Type B pancreatic cell (in vitro differentiated cells): ENCODE measurements around the gene ESRRA. TPM values are rescaled to one million over a fixed set of nuclear protein-coding genes. Genes with fewer than 3 reads are reported as not detected.
A peak's percentile ranks its signal among the peaks of the same experiment; 100 is the strongest.

Source experiments
- DNase-seq: peaks from one replicate; pipeline ENCODE4 v3.0.0; 2021; ENCODE audit warnings: mixed read lengths; ENCODE audit not compliant: unreplicated experiment; ENCODE audit errors: extremely low spot score
- H3K27ac Mint-ChIP-seq: 2 replicates; pipeline ENCODE4 v1.8.0; 2021; ENCODE audit warnings: mild to moderate bottlenecking, mixed read lengths
- H3K27me3 Mint-ChIP-seq: 2 replicates; pipeline ENCODE4 v1.8.0; 2021; ENCODE audit warnings: mixed read lengths
- H3K36me3 Mint-ChIP-seq: 2 replicates; pipeline ENCODE4 v1.8.0; 2021; ENCODE audit warnings: mixed read lengths
- H3K4me1 Mint-ChIP-seq: one replicate; pipeline ENCODE4 v1.8.0; 2021; ENCODE audit warnings: mixed read lengths; ENCODE audit not compliant: unreplicated experiment
- H3K4me3 Mint-ChIP-seq: 2 replicates; pipeline ENCODE4 v1.8.0; 2021; ENCODE audit warnings: mild to moderate bottlenecking, mixed read lengths
- H3K9me3 Mint-ChIP-seq: 2 replicates; pipeline ENCODE4 v1.8.0; 2021; ENCODE audit warnings: mixed read lengths
- total RNA-seq: library from RNA; stranded (reverse); gene quantifications from 2 replicates; pipeline ENCODE4 v1.2.1, GENCODE V29; 2021; ENCODE audit warnings: low replicate concordance
- TF ChIP-seq, protein P1 (sequence below): fragments of 200-600 bp; sonication (generic); conservative IDR thresholded peaks from 2 replicates; pipeline ENCODE4 v1.5.0; 2021; ENCODE audit warnings: antibody characterized with exemption, mild to moderate bottlenecking

ESRRA gene
- total RNA-seq, 1 donor from 2014 or later = 41.7 TPM

DNA sequence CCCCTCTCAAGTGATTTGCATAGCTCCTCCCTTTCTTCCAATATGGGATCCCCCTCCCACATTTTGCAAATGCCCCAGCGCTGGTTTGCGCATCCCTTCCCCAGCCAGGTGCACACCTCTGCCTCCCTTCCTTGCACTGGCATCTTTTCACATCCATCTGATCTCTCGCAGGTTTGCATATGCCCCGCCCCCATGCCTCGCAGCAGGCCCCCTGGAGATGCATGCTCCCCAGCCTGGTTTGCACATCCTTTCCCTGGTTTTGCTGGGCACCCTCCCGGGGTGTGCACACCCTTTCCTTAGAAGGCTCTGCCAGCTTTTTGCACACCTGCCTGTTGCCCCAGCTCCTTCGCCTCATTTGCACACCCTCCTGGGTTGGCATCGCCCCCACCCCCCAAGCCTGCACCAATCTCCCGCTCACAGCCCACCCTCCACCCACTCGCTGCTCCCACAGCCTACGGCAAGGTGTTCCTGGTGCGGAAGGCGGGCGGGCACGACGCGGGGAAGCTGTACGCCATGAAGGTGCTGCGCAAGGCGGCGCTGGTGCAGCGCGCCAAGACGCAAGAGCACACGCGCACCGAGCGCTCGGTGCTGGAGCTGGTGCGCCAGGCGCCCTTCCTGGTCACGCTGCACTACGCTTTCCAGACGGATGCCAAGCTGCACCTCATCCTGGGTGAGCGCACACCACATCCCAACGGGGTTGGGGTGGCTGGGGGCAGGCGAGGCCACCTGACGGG, 54.6 kb downstream of the ESRRA start:
- no peak for DNase-seq
- H3K4me3 Mint-ChIP-seq = peak overlapping the region; percentile 91
- TF ChIP-seq, protein P1, sequence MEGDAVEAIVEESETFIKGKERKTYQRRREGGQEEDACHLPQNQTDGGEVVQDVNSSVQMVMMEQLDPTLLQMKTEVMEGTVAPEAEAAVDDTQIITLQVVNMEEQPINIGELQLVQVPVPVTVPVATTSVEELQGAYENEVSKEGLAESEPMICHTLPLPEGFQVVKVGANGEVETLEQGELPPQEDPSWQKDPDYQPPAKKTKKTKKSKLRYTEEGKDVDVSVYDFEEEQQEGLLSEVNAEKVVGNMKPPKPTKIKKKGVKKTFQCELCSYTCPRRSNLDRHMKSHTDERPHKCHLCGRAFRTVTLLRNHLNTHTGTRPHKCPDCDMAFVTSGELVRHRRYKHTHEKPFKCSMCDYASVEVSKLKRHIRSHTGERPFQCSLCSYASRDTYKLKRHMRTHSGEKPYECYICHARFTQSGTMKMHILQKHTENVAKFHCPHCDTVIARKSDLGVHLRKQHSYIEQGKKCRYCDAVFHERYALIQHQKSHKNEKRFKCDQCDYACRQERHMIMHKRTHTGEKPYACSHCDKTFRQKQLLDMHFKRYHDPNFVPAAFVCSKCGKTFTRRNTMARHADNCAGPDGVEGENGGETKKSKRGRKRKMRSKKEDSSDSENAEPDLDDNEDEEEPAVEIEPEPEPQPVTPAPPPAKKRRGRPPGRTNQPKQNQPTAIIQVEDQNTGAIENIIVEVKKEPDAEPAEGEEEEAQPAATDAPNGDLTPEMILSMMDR = no peak
- no peaks in the 10 kb centered on the region for H3K27me3 Mint-ChIP-seq
- no peaks in the 10 kb centered on the region for H3K9me3 Mint-ChIP-seq
- H3K4me1 Mint-ChIP-seq = peaks cover 16% of the 10 kb centered on the region
- H3K27ac Mint-ChIP-seq = peak overlapping the region; percentile 59
- H3K36me3 Mint-ChIP-seq = peaks cover 12% of the 10 kb centered on the region

GRCh38 chr11:64360448-64360921, 55.2 kb downstream of the ESRRA start:
- Mint-ChIP-seq H3K36me3 (peaks cover 12% of the 10 kb centered on the region), H3K9me3 (no peaks in the 10 kb centered on the region), H3K27ac (peak overlapping the region; percentile 21), H3K4me1 (peaks cover 16% of the 10 kb centered on the region), H3K4me3 (peak overlapping the region; percentile 91), H3K27me3 (no peaks in the 10 kb centered on the region)
- no peak for DNase-seq
- TF ChIP-seq, protein P1 = no peak

GRCh38 chr11:64361659-64362058, 56.3 kb downstream of the ESRRA start:
- H3K36me3 Mint-ChIP-seq = peaks cover 16% of the 10 kb centered on the region
- peak overlapping the region; percentile 91 for H3K4me3 Mint-ChIP-seq
- H3K9me3 Mint-ChIP-seq = peaks cover 3% of the 10 kb centered on the region
- no peaks in the 10 kb centered on the region for H3K27me3 Mint-ChIP-seq
- no peak for DNase-seq
- peaks cover 17% of the 10 kb centered on the region for H3K4me1 Mint-ChIP-seq
- no peak overlapping the region for H3K27ac Mint-ChIP-seq
- TF ChIP-seq, protein P1 = no peak

GRCh38 chr11:64362339-64362738, 57.0 kb downstream of the ESRRA start:
- Mint-ChIP-seq H3K4me3 (no peak overlapping the region), H3K4me1 (peaks cover 17% of the 10 kb centered on the region), H3K36me3 (peaks cover 18% of the 10 kb centered on the region), H3K9me3 (peaks cover 6% of the 10 kb centered on the region), H3K27me3 (no peaks in the 10 kb centered on the region), H3K27ac (no peak overlapping the region)
- TF ChIP-seq, protein P1 = no peak
- no peak for DNase-seq

GRCh38 chr11:64364435-64364834, 59.1 kb downstream of the ESRRA start:
- DNase-seq = no peak
- Mint-ChIP-seq H3K36me3 (peaks cover 18% of the 10 kb centered on the region), H3K4me1 (peaks cover 10% of the 10 kb centered on the region), H3K27ac (no peak overlapping the region), H3K4me3 (no peak overlapping the region), H3K27me3 (no peaks in the 10 kb centered on the region), H3K9me3 (peaks cover 6% of the 10 kb centered on the region)
- TF ChIP-seq, protein P1 = no peak
